A375 (cell line): Measurements from ENCODE around the gene ACTMAP. TPM values are rescaled to one million over a fixed set of nuclear protein-coding genes. Genes with fewer than 3 reads are reported as not detected.

Experiments
- small RNA-seq: library from RNA; depleted of rRNA; stranded (forward); fragments of <200 nt; gene quantifications from one replicate; pipeline ENCODE3, GENCODE V24; 2014
- total RNA-seq: library from RNA; depleted of rRNA; stranded (reverse); fragments of >200 nt; shearing (Covaris generic); gene quantifications from 2 replicates; pipeline ENCODE4 v1.2.3, GENCODE V29; 2014; rRNA removed

Gene ACTMAP
- 2.2 TPM in 2 replicates for total RNA-seq

DNA sequence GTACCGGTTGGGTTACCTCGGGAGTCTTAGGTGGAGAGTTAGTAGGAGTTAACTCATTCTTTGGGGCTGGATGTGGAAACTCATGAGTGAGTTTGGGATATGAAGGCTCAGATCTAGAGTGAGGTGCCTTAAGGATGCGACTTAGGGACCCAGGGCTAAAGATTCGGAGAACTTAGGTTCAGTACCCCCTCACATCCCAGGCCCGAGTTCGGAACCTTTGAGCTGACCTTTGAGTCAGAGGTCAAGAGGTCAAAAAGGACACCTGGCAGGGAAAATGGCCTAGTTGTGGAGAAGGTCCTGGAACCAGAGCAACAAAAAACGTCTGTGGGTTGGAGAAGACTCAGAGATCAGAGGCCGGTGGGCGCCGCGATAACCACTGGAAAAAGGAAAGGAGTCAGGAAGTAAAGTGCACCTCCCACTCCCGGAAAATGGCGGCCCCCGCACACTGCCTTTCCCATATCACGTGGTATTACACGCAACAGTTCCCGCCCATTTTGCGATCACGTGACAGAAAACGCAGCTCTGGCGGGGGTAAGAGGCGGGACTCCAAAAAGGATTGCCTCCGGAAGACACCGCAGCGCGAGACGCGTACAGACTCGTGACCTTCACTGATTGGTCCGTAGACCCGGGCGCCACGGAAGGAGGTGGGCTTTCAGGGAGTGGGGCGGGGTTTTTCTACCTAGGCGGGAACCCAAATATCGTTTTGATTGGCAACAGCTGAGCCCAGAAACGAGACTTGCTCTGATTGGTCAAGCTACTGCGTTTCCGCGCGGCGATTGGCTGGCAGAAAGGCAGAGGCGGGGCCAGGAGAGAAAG, at the start of gene ACTMAP:
TSS of gene ACTMAP (minus strand) at position 420 of the 816 bp plus-strand sequence. CDS start 674 bp downstream, outside the sequence.

GRCh38 chr19:40798683-40799557, 48.6 kb upstream of the ACTMAP start, which contains the start of gene EGLN2:
EGLN2 (plus strand) TSS chr19:40799191; CDS start chr19:40800573, 1,382 bp downstream.

DNA sequence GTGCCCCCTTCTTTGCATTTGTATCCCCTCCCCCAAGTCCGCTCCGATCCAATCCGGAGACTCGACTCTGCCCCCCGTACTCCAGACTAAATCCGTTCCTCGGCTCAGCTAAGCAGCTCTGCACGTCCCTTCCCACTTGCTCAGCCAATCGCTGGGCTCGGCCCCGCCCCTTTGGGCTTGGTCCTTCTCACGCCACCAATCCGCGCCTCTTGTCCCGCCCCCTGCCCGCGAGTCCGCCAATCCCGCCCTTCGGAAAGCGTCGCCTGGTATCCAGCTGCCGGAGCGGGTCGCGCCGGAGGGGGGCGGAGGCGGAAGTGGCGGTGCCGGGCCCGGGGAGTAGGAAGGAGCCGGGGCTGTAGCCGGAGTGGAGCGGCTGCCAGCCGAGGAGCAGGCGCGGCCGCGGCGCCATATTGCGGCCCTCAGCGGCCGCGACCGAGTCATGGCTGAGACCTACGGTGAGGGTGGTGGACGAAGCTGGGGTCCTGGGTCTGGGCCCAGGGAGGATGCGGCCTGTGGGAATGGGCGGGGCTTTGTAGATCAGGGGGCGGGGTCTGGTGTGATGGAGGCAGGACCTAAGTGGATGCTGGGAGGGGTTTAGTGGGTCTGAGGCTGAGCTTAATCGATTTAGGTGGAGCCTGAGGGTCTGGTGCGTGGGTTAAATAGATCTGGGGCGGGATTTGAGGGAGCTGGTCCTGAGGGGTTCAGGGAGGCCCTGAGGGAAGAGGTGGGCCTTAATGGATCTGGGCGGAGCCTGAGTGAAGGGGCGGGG, 27.8 kb upstream of the ACTMAP start, which contains the start of gene RAB4B:
TSS of gene RAB4B (plus strand) at position 311 of the 769 bp plus-strand sequence. CDS start at position 440, 129 bp downstream.

GRCh38 chr19:40774916-40775631, 24.8 kb upstream of the ACTMAP start, which contains the start of gene MIA:
MIA (plus strand) TSS chr19:40775521; CDS start chr19:40775543, 22 bp downstream.

DNA sequence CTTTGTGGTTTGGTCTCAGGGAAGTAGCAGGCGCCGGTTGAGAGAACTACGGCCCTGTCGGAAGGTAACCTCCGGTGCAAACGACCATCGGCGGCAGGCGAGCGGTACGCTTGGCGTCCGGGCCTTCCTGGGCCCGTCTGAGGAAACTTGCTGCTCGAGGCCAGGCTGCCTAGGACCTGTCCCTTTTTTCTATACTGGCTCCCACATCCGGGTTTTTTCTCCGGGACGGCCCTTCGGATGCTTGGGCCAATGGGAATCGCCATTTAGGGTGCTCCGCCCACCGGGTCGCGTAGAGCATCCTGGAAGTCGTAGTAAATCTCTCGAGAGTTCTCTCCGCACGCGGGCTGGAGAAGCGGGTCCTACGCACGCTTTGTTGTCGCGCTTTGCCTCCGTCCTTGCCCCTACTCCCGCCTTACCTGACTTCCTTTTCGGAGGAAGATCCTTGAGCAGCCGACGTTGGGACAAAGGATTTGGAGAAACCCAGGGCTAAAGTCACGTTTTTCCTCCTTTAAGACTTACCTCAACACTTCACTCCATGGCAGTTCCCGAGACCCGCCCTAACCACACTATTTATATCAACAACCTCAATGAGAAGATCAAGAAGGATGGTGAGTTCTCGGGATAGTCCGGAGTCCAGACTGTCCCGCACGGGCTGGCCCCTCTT, 729 bp upstream of the ACTMAP start, which contains the start of gene SNRPA:
TSS of gene SNRPA (plus strand) at position 330 of the 664 bp plus-strand sequence. CDS start at position 536, 206 bp downstream.

DNA sequence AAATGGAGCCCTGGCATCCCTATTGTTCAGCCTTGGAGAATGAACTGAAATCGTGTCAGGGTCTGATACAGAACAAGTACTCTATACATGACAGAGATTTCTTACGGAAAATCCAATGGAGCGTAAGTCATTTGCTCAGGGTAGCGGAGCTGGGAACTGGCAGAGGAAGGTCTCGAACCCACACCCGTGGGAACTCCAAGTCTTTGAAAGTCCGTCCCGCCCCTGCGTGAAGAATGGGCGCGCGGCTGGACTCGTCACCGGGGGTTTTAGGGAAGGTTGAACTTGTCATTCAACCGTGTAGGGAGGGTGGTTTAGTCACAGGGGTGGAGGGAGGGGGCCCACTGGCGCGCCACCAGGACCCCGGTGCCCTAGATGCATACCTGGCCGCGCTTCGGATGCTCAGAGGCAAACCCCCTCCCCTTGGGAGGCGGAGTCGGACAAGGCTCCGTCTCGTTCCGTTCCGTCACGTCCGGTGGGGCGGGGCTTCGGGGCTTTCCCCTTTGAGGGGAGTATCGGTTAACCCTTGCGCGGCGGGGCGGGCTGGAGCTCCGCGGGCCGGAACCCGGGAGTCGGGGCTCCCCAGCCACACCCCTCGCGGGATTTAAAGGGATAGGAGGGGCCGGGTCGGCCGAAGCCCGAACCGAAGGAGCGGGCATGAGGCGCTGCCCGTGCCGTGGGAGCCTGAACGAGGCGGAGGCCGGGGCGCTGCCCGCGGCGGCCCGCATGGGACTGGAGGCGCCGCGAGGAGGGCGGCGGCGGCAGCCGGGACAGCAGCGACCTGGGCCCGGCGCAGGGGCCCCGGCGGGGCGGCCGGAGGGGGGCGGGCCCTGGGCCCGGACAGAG, 33.6 kb downstream of the ACTMAP start, which contains the start of the genes COQ8B and ITPKC:
TSS of gene COQ8B (minus strand) at position 405 of the 843 bp plus-strand sequence. CDS start 2,254 bp downstream, outside the sequence.
TSS of gene ITPKC (plus strand) at position 631 of the 843 bp plus-strand sequence. CDS start at position 655, 24 bp downstream.

Small RNAs within 50 kb of the gene (small RNA-seq; reads per million reads assigned to genes)
- not detected for gene RNU6-195P

Other genes with a start within 250 kb of the ACTMAP start
- gene SHKBP1, start 173.6 kb downstream of the ACTMAP start, total RNA-seq = 23.2 and 32.5 TPM in 2 replicates
- 50.1 and 53.4 TPM in 2 replicates for gene LTBP4, start 149.1 kb downstream of the ACTMAP start, total RNA-seq
- gene NUMBL, start 59.8 kb downstream of the ACTMAP start, total RNA-seq = 12.5 and 14.4 TPM in 2 replicates
- 44.9 and 67.6 TPM in 2 replicates for gene COQ8B, start 33.6 kb downstream of the ACTMAP start, total RNA-seq
- 10.1 and 12.3 TPM in 2 replicates for gene ITPKC, start 33.4 kb downstream of the ACTMAP start, total RNA-seq
- gene SNRPA, start 726 bp upstream of the ACTMAP start, total RNA-seq = 237 and 302 TPM in 2 replicates
- 416 and 533 TPM in 2 replicates for gene MIA, start 25.0 kb upstream of the ACTMAP start, total RNA-seq
- gene RAB4B, start 27.8 kb upstream of the ACTMAP start, total RNA-seq = 23.4 and 30.1 TPM in 2 replicates
- gene EGLN2, start 48.7 kb upstream of the ACTMAP start, total RNA-seq = 62.4 and 70.2 TPM in 2 replicates
- not detected in 2 replicates for gene CYP2A6, start 100.0 kb upstream of the ACTMAP start, total RNA-seq
- gene CYP2A7, start 131.8 kb upstream of the ACTMAP start, total RNA-seq = not detected in 2 replicates
- not detected in 2 replicates for gene CYP2B6, start 240.8 kb upstream of the ACTMAP start, total RNA-seq